MCF 10A (cell line): Measurements from ENCODE around the gene PHACTR3. TPM values are rescaled to one million over a fixed set of nuclear protein-coding genes. Genes with fewer than 3 reads are reported as not detected.

Experiments used
- BruUV-seq: library from RNA; stranded (reverse); fragments of 400-500 nt; replicated peaks from 2 replicates; lab custom pipeline; 2021; lab: Mats Ljungman, UMichigan
- CTCF ChIA-PET: fragments of 300-600 bp; sonication (Branson Sonifier 250); formaldehyde crosslinking; extraction: SDS; loops from one replicate; lab custom pipeline; 2021; ENCODE audit warnings: antibody characterized with exemption, inconsistent platforms; lab: Yijun Ruan, JAX
- POLR2A ChIA-PET: fragments of 300-600, 350-650 bp; sonication (Branson Sonifier 250); formaldehyde crosslinking; extraction: SDS; loops from one replicate; lab custom pipeline; 2020; ENCODE audit warnings: antibody characterized with exemption, inconsistent platforms; lab: Yijun Ruan, JAX
- DNase-seq: peaks from one replicate; pipeline ENCODE4 v3.0.0-alpha.2; 2018; ENCODE audit not compliant: unreplicated experiment
- H3K27ac Mint-ChIP-seq: one replicate; pipeline ENCODE4 v1.8.0; 2022; ENCODE audit warnings: mild to moderate bottlenecking, low read depth, mixed read lengths; ENCODE audit not compliant: unreplicated experiment
- H3K27me3 Mint-ChIP-seq: one replicate; pipeline ENCODE4 v1.8.0; 2022; ENCODE audit warnings: mixed read lengths; ENCODE audit not compliant: insufficient read depth, unreplicated experiment
- H3K36me3 Mint-ChIP-seq: one replicate; pipeline ENCODE4 v1.8.0; 2022; ENCODE audit warnings: mild to moderate bottlenecking, moderate library complexity, mixed read lengths; ENCODE audit not compliant: insufficient read depth, unreplicated experiment
- H3K4me1 Mint-ChIP-seq: one replicate; pipeline ENCODE4 v1.8.0; 2022; ENCODE audit warnings: mixed read lengths; ENCODE audit not compliant: insufficient read depth, unreplicated experiment
- H3K4me3 Mint-ChIP-seq: one replicate; pipeline ENCODE4 v1.8.0; 2022; ENCODE audit warnings: mild to moderate bottlenecking, moderate library complexity, mixed read lengths; ENCODE audit not compliant: unreplicated experiment
- H3K9me3 Mint-ChIP-seq: one replicate; pipeline ENCODE4 v1.8.0; 2022; ENCODE audit warnings: mixed read lengths; ENCODE audit not compliant: unreplicated experiment
- CTCF ChIP-seq: fragments of 200-600 bp; IDR thresholded peaks from one replicate; pipeline ENCODE4 v1.8.0; 2022; ENCODE audit warnings: antibody characterized with exemption, mild to moderate bottlenecking; ENCODE audit not compliant: unreplicated experiment
- intact Hi-C: fragments of 100-400 bp; cut with micrococcal nuclease; formaldehyde crosslinking; loops from 2 replicates; pipeline ENCODE4 v1.14.1; 2022
- total RNA-seq: library from RNA; stranded (reverse); gene quantifications from 2 replicates; pipeline ENCODE4 v1.2.3, GENCODE V29; 2022

PHACTR3 gene
- total RNA-seq, 1 experiment from 2014 or later, result 22.8 TPM

- no peak overlapping the region for H3K27ac Mint-ChIP-seq
- CTCF ChIA-PET, result interaction anchor here (0.6 to 12.8 kb wide), 5 partner anchors 11 to 1529 kb away, joined by 3 to 165 read pairs (median 3); no protein-coding TSS in a partner anchor
- no peaks in the 10 kb centered on the region for H3K4me1 Mint-ChIP-seq
- TF ChIP-seq CTCF, result no peak
- H3K4me3 Mint-ChIP-seq, result no peak overlapping the region
- H3K9me3 Mint-ChIP-seq, result no peaks in the 10 kb centered on the region
- no peak for DNase-seq
- H3K27me3 Mint-ChIP-seq, result peaks cover 86% of the 10 kb centered on the region
- POLR2A ChIA-PET, result no interaction called here
- peaks cover 6% of the 10 kb centered on the region for H3K36me3 Mint-ChIP-seq
- intact Hi-C loops, result no loop called here
- BruUV-seq, result no TSS peak
Observed at GRCh38 chr20:59591061-59591460, 13.3 kb upstream of the PHACTR3 start.

- no peak for TF ChIP-seq CTCF
- ChIA-PET POLR2A (interaction anchor here (1.2 to 1.3 kb wide), 2 partner anchors 7 to 17 kb away, joined by 3 to 4 read pairs; no protein-coding TSS in a partner anchor), CTCF (interaction anchor here (0.8 to 7.5 kb wide), 8 partner anchors 12 to 353 kb away, joined by 3 to 91 read pairs (median 23); no protein-coding TSS in a partner anchor)
- no TSS peak for BruUV-seq
- intact Hi-C loops, result no loop called here
- H3K36me3 Mint-ChIP-seq, result no peaks in the 10 kb centered on the region
- H3K9me3 Mint-ChIP-seq, result no peaks in the 10 kb centered on the region
- no peak overlapping the region for H3K27ac Mint-ChIP-seq
- no peak for DNase-seq
- no peak overlapping the region for H3K4me3 Mint-ChIP-seq
- H3K27me3 Mint-ChIP-seq, result peaks cover 100% of the 10 kb centered on the region
- no peaks in the 10 kb centered on the region for H3K4me1 Mint-ChIP-seq
Observed at GRCh38 chr20:59596690-59597089, 7.7 kb upstream of the PHACTR3 start.

- Mint-ChIP-seq H3K36me3 (no peaks in the 10 kb centered on the region), H3K4me3 (no peak overlapping the region), H3K9me3 (no peaks in the 10 kb centered on the region), H3K4me1 (no peaks in the 10 kb centered on the region), H3K27ac (no peak overlapping the region), H3K27me3 (peaks cover 100% of the 10 kb centered on the region)
- no peak for TF ChIP-seq CTCF
- intact Hi-C loops, result no loop called here
- no TSS peak for BruUV-seq
- DNase-seq, result no peak
- POLR2A ChIA-PET, result interaction anchor here (1.2 to 1.3 kb wide), 2 partner anchors 8 to 16 kb away, joined by 3 to 4 read pairs; no protein-coding TSS in a partner anchor
- CTCF ChIA-PET, result interaction anchor here (0.9 to 7.5 kb wide), 17 partner anchors 12 to 1608 kb away, joined by 3 to 91 read pairs (median 5); no protein-coding TSS in a partner anchor
Observed at GRCh38 chr20:59597240-59597639, 7.1 kb upstream of the PHACTR3 start.

GRCh38 chr20:59598625-59599310 lies 5.6 kb upstream of the PHACTR3 start:
- intact Hi-C loops, result loop anchor here (1.0 to 2.0 kb wide), 2 partner anchors 153 to 252 kb away; no protein-coding TSS in a partner anchor
- TF ChIP-seq CTCF, result peak; percentile 79
- ChIA-PET POLR2A (no interaction called here), CTCF (interaction anchor here (0.6 to 7.5 kb wide), 36 partner anchors 9 to 1363 kb away, joined by 3 to 91 read pairs (median 4); no protein-coding TSS in a partner anchor)
- DNase-seq, result peak; percentile 53
- no peaks in the 10 kb centered on the region for H3K9me3 Mint-ChIP-seq
- no peaks in the 10 kb centered on the region for H3K36me3 Mint-ChIP-seq
- peaks cover 100% of the 10 kb centered on the region for H3K27me3 Mint-ChIP-seq
- H3K4me1 Mint-ChIP-seq, result no peaks in the 10 kb centered on the region
- H3K4me3 Mint-ChIP-seq, result no peak overlapping the region
- H3K27ac Mint-ChIP-seq, result no peak overlapping the region
- BruUV-seq, result no TSS peak
